Spleen (tissue), 13 donors: Measurements from ENCODE around the gene EXOSC9. TPM values are rescaled to one million over a fixed set of nuclear protein-coding genes. Genes with fewer than 3 reads are reported as not detected.
A peak's percentile ranks its signal among the peaks of the same experiment; 100 is the strongest.
"Not testable (repeated sequence)": the region's sequence is repeated elsewhere in the genome, so short reads cannot be mapped to it uniquely, and the experiment has no call there.

ENCODE experiments used
- DNase-seq: peaks from one replicate; pipeline ENCODE4 v3.0.0-alpha.2; 2020
- H3K27ac ChIP-seq, 8 donors: fragments of 200-600 bp; sonication (generic) in 7 of 8; 1 replicate in 4 of 8; 2 replicates in 4 of 8; pipeline versions ENCODE4 v1.5.0 to v1.8.0; 2016 to 2021; ENCODE audit warnings: inconsistent platforms in 4 of 8, mild to moderate bottlenecking in 4 of 8, moderate library complexity in 1 of 8
- H3K27me3 ChIP-seq, 7 donors: fragments of 200-600 bp; sonication (generic) in 6 of 7; replicated peaks in 1 of 7; 1 replicate in 4 of 7; 2 replicates in 3 of 7; pipeline versions ENCODE4 v1.5.0 to v1.8.0; 2016 to 2021; ENCODE audit warnings: inconsistent platforms in 3 of 7, mild to moderate bottlenecking in 1 of 7
- H3K36me3 ChIP-seq, 6 donors: fragments of 200-600 bp; sonication (generic) in 5 of 6; 1 replicate in 4 of 6; 2 replicates in 2 of 6; pipeline versions ENCODE4 v1.5.0 to v1.8.0; 2016 to 2021; ENCODE audit warnings: inconsistent platforms in 2 of 6
- H3K4me1 ChIP-seq, 6 donors: fragments of 200-600 bp; sonication (generic) in 5 of 6; 1 replicate in 3 of 6; 2 replicates in 3 of 6; pipeline versions ENCODE4 v1.5.0 to v1.8.0; 2016 to 2021; ENCODE audit warnings: inconsistent platforms in 3 of 6
- H3K4me3 ChIP-seq, 8 donors: fragments of 200-600 bp; sonication (generic) in 7 of 8; 1 replicate in 4 of 8; 2 replicates in 4 of 8; pipeline versions ENCODE4 v1.5.0 to v1.8.0; 2016 to 2021; ENCODE audit warnings: inconsistent platforms in 4 of 8, mild to moderate bottlenecking in 4 of 8, moderate library complexity in 2 of 8
- H3K9me3 ChIP-seq, 8 donors: fragments of 200-600 bp; sonication (generic) in 7 of 8; 1 replicate in 4 of 8; 2 replicates in 4 of 8; pipeline versions ENCODE4 v1.5.0 to v1.8.0; 2016 to 2021; ENCODE audit warnings: inconsistent platforms in 4 of 8
- POLR2A ChIP-seq, 3 donors: fragments of 450-650 bp; IDR thresholded peaks; one replicate each; pipeline ENCODE4 v1.5.1; 2017; ENCODE audit warnings: antibody characterized with exemption in 3 of 3, mild to moderate bottlenecking in 1 of 3
- POLR2AphosphoS5 ChIP-seq, 3 donors: sonication (generic); formaldehyde crosslinking; IDR thresholded peaks; one replicate each; pipeline ENCODE4 v1.5.1; 2017; ENCODE audit warnings: antibody characterized with exemption in 3 of 3
- WGBS, 5 donors: extraction: QIAGEN DNeasy Blood & Tissue Kit in 3 of 5; methylation state at CpG; one replicate each; pipeline versions ENCODE4 v1.1.5 to v1.1.7; 2013 to 2018; 5-methylcytosine and 5-hydroxymethylcytosine counted together
- intact Hi-C: fragments of 100-400 bp; cut with DNase I; formaldehyde crosslinking; loops from one replicate; pipeline ENCODE4 v1.15.0; 2023; ENCODE audit warnings: low total_unique reads
- long read RNA-seq, 2 donors: transcript quantifications; one replicate each; lab custom pipeline, GENCODE V29; 2026
- polyA plus RNA-seq, 3 donors: library from polyadenylated mRNA; stranded (reverse); fragments of 200-250 nt; gene quantifications; one replicate each; pipeline ENCODE4 v1.2.1, GENCODE V29; 2013
- total RNA-seq, 7 donors: library from RNA; depleted of rRNA in 3 of 7; stranded (reverse); fragments of >200 nt in 3 of 7; fragmentation: NEBNext Ultra II Directional in 4 of 7; extraction: Animal tissue kit (Norgen Biotek cat#: 25700) in 4 of 7; gene quantifications; one replicate each; pipeline versions ENCODE4 v1.1.0 to v1.2.1, GENCODE V29; 2016 to 2021
- TF ChIP-seq, protein P1 (sequence below), 11 experiments: fragments of 200-600 bp in 7 of 11; fragments of 450-650 bp in 4 of 11; sonication (generic) in 4 of 11; IDR thresholded peaks in 8 of 11; conservative IDR thresholded peaks in 3 of 11; 1 replicate in 7 of 11; 2 replicates in 4 of 11; pipeline versions ENCODE4 v1.4.0 to v1.8.0; 2016 to 2021; ENCODE audit warnings: antibody characterized with exemption in 11 of 11, inconsistent platforms in 4 of 11, mild to moderate bottlenecking in 1 of 11
- donor health status: healthy with polysubstance abuse.
- donor health status: DM: no; HTN: no; CAD: no; lungs with moderate emphysema.
- donor health status: DM: no; HTN: no; CAD: no.
- donor health status: Bipolar disorder and iron deficiency.
- donor health status: healthy.
- donor health status: DM: no; HTN: no; CAD: no.
- donor health status: DM: yes; HTN: yes; CAD: no.

EXOSC9 gene
- total RNA-seq (10 to 100 TPM; 20.6 to 41.5 (median 24.3) TPM), polyA plus RNA-seq (10 to 100 TPM; 21.2 to 26.3 (median 21.9) TPM)
- long read RNA-seq, donor 1, transcript EXOSC9-201 (12 exons, 1,481 nt): major isoform, 13 of 14 reads
- long read RNA-seq, donor 1, partial matches to known transcripts: 0 of 14 reads
- long read RNA-seq, donor 1, other reads (novel, unspliced or antisense): 0 of 14 reads
- long read RNA-seq, donor 2, partial matches to known transcripts: 44 of 50 reads
- long read RNA-seq, donor 2, other reads (novel, unspliced or antisense): 0 of 50 reads

- no peaks in the 10 kb centered on the region for H3K27me3 ChIP-seq
- TF ChIP-seq POLR2A (IDR thresholded peaks at IDR 0.05) (peak; percentile 65 to 83 (median 69)), POLR2AphosphoS5 (IDR thresholded peaks at IDR 0.05) (peak; percentile 97 to 99 (median 98))
- TF ChIP-seq, protein P1, sequence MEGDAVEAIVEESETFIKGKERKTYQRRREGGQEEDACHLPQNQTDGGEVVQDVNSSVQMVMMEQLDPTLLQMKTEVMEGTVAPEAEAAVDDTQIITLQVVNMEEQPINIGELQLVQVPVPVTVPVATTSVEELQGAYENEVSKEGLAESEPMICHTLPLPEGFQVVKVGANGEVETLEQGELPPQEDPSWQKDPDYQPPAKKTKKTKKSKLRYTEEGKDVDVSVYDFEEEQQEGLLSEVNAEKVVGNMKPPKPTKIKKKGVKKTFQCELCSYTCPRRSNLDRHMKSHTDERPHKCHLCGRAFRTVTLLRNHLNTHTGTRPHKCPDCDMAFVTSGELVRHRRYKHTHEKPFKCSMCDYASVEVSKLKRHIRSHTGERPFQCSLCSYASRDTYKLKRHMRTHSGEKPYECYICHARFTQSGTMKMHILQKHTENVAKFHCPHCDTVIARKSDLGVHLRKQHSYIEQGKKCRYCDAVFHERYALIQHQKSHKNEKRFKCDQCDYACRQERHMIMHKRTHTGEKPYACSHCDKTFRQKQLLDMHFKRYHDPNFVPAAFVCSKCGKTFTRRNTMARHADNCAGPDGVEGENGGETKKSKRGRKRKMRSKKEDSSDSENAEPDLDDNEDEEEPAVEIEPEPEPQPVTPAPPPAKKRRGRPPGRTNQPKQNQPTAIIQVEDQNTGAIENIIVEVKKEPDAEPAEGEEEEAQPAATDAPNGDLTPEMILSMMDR (IDR thresholded peaks at IDR 0.05 in 8 of 11, conservative IDR thresholded peaks at IDR 0.05 in 3 of 11): peak in 4 of 11 experiments; percentile 6 to 28 (median 19)
- peak; percentile 96 for DNase-seq
- H3K4me1 ChIP-seq: peaks cover 13 to 63% (median 44%) of the 10 kb centered on the region in 6 donors
- peak within 1 kb of the TSS; percentile 91 to 96 (median 94) for H3K27ac ChIP-seq
- peaks cover 3 to 39% (median 34%) of the 10 kb centered on the region in 6 donors for H3K36me3 ChIP-seq
- WGBS, 5 donors: 0 to 1% (median 1%) methylated on average over 43 to 48 of the region's 48 CpGs
- intact Hi-C loops: no loop called here
- no peaks in the 10 kb centered on the region for H3K9me3 ChIP-seq
- peak within 1 kb of the TSS; percentile 77 to 95 (median 90) for H3K4me3 ChIP-seq
Observed at GRCh38 chr4:121800961-121801714, at the start of gene EXOSC9. TSS of gene EXOSC9 (plus strand) at chr4:121801323. CDS start at chr4:121801425, 102 bp downstream.

DNA sequence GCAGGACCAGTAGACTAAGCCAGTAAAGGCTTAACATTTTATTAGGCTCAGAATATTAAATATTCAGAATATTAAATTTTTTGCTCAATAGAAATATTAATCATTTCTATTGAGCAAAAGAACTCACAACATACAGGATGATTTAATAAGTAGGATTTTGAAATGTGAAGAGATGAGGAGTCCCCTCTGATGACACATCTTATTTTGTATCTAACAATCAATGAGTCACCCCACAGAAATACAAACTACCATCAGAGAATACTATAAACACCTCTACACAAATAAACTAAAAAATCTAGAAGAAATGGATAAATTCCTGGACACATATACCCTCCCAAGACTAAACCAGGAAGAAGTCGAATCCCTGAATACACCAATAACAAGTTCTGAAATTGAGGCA lies 49.0 kb upstream of the EXOSC9 start:
- H3K4me1 ChIP-seq, H3K27ac ChIP-seq, H3K9me3 ChIP-seq, DNase-seq, H3K36me3 ChIP-seq, intact Hi-C loops, H3K4me3 ChIP-seq: not testable (repeated sequence)
- 56 to 97% (median 71%) methylated on average over 1 of the region's 1 CpG for WGBS, 5 donors
- H3K27me3 ChIP-seq: peaks cover 0 to 15% (median 0%) of the 10 kb centered on the region in 7 donors

- intact Hi-C loops: no loop called here
- DNase-seq: no peak
- Histone ChIP-seq H3K4me1 (peaks cover 0 to 2% (median 0%) of the 10 kb centered on the region in 6 donors), H3K4me3 (no peak overlapping the region), H3K9me3 (no peaks in the 10 kb centered on the region), H3K27me3 (peaks cover 0 to 44% (median 7%) of the 10 kb centered on the region in 7 donors), H3K27ac (no peak overlapping the region), H3K36me3 (no peaks in the 10 kb centered on the region)
- 85 to 94% (median 92%) methylated on average over 2 of the region's 2 CpGs for WGBS, 5 donors
- TF ChIP-seq POLR2AphosphoS5 (IDR thresholded peaks at IDR 0.05) (no peak), POLR2A (IDR thresholded peaks at IDR 0.05) (no peak)
- TF ChIP-seq, protein P1 (IDR thresholded peaks at IDR 0.05 in 8 of 11, conservative IDR thresholded peaks at IDR 0.05 in 3 of 11): no peak
Observed at GRCh38 chr4:121758925-121759568, 42.1 kb upstream of the EXOSC9 start.

GRCh38 chr4:121760205-121760604 lies 40.9 kb upstream of the EXOSC9 start:
- 43 to 57% (median 55%) methylated on average over 3 of the region's 3 CpGs for WGBS, 5 donors
- peaks cover 0 to 55% (median 19%) of the 10 kb centered on the region in 7 donors for H3K27me3 ChIP-seq

More at GRCh38 chr4:121760205-121760604, 40.9 kb upstream of the EXOSC9 start:
- H3K36me3 ChIP-seq: no peaks in the 10 kb centered on the region
- peaks cover 4 to 14% (median 10%) of the 10 kb centered on the region in 6 donors for H3K4me1 ChIP-seq
- no peak for DNase-seq
- H3K27ac ChIP-seq: no peak overlapping the region
- TF ChIP-seq, protein P1 (IDR thresholded peaks at IDR 0.05 in 8 of 11, conservative IDR thresholded peaks at IDR 0.05 in 3 of 11): no peak
- TF ChIP-seq POLR2A (IDR thresholded peaks at IDR 0.05) (no peak), POLR2AphosphoS5 (IDR thresholded peaks at IDR 0.05) (no peak)
- intact Hi-C loops: no loop called here
- no peak overlapping the region for H3K4me3 ChIP-seq
- H3K9me3 ChIP-seq: no peaks in the 10 kb centered on the region
